Posterior vena cava (tissue), 2 donors: ENCODE results near the gene PSMD14. TPM values are rescaled to one million over a fixed set of nuclear protein-coding genes. Genes with fewer than 3 reads are reported as not detected.

Experiments
- DNase-seq: peaks from one replicate; pipeline ENCODE4 v3.0.0-alpha.2; 2020; ENCODE audit warnings: low spot score
- intact Hi-C, 2 donors: fragments of 100-400 bp; cut with DNase I; formaldehyde crosslinking; loops; one replicate each; pipeline versions ENCODE4 v1.14.1 to v1.14.2; 2022 to 2023
- total RNA-seq, 2 donors: library from RNA; stranded (reverse); fragmentation: NEBNext Ultra II Directional; extraction: Animal tissue kit (Norgen Biotek cat#: 25700); gene quantifications; one replicate each; pipeline ENCODE4 v1.2.1, GENCODE V29; 2021
- donor health status: DM: yes; HTN: yes; CAD: no.
- donor health status: DM: yes; HTN: yes; CAD: no.

Gene PSMD14
- total RNA-seq, 2 donors from 2014 or later, result 43.8 to 51.3 TPM

GRCh38 chr2:161371869-161372268, 63.6 kb downstream of the PSMD14 start:
- intact Hi-C loops, result no loop called here
- no peak for DNase-seq

- no peak for DNase-seq
- intact Hi-C loops, result no loop called here
Measured at GRCh38 chr2:161373942-161374341, 65.7 kb downstream of the PSMD14 start.

GRCh38 chr2:161374446-161374845, 66.2 kb downstream of the PSMD14 start:
- intact Hi-C loops, result no loop called here

GRCh38 chr2:161379740-161380139, 71.5 kb downstream of the PSMD14 start:
- DNase-seq, result no peak
- intact Hi-C loops, result no loop called here

More at GRCh38 chr2:161374446-161374845, 66.2 kb downstream of the PSMD14 start:
- DNase-seq, result no peak

- no peak for DNase-seq
- intact Hi-C loops, result no loop called here
Measured at GRCh38 chr2:161381546-161381945, 73.3 kb downstream of the PSMD14 start.

GRCh38 chr2:161382747-161383146, 74.5 kb downstream of the PSMD14 start:
- intact Hi-C loops, result no loop called here
- no peak for DNase-seq

- intact Hi-C loops, result no loop called here
- DNase-seq, result no peak
Measured at GRCh38 chr2:161384864-161385263, 76.6 kb downstream of the PSMD14 start.

- intact Hi-C loops, result no loop called here
- no peak for DNase-seq
Measured at GRCh38 chr2:161386228-161386824, 78.1 kb downstream of the PSMD14 start.

GRCh38 chr2:161388146-161388779, 80.0 kb downstream of the PSMD14 start:
- DNase-seq, result no peak
- intact Hi-C loops, result no loop called here

- intact Hi-C loops, result no loop called here
- DNase-seq, result no peak
Measured at GRCh38 chr2:161391737-161392506, 83.7 kb downstream of the PSMD14 start.

GRCh38 chr2:161400076-161400475, 91.9 kb downstream of the PSMD14 start:
- intact Hi-C loops, result no loop called here
- no peak for DNase-seq

- intact Hi-C loops, result no loop called here
Measured at GRCh38 chr2:161402297-161402696, 94.1 kb downstream of the PSMD14 start.

GRCh38 chr2:161406316-161406715, 98.1 kb downstream of the PSMD14 start:
- intact Hi-C loops, result no loop called here
- no peak for DNase-seq

More at GRCh38 chr2:161402297-161402696, 94.1 kb downstream of the PSMD14 start:
- DNase-seq, result no peak

GRCh38 chr2:161407597-161407996, 99.4 kb downstream of the PSMD14 start:
- intact Hi-C loops, result no loop called here
- no peak for DNase-seq

GRCh38 chr2:161409308-161409907, 101.2 kb downstream of the PSMD14 start:
- DNase-seq, result no peak
- intact Hi-C loops, result no loop called here

- no peak for DNase-seq
- intact Hi-C loops, result no loop called here
Measured at GRCh38 chr2:161412346-161412745, 104.1 kb downstream of the PSMD14 start.

GRCh38 chr2:161414042-161415033, 106.1 kb downstream of the PSMD14 start:
- intact Hi-C loops, result no loop called here
- DNase-seq, result peak; percentile 79

- intact Hi-C loops, result no loop called here
- no peak for DNase-seq
Measured at GRCh38 chr2:161415034-161415986, 107.1 kb downstream of the PSMD14 start.
